ENCODE data around the gene OR6C1.
"Not testable (repeated sequence)": the region's sequence is repeated elsewhere in the genome, so short reads cannot be mapped to it uniquely, and the experiment has no call there.

OR6C1 gene

DNA sequence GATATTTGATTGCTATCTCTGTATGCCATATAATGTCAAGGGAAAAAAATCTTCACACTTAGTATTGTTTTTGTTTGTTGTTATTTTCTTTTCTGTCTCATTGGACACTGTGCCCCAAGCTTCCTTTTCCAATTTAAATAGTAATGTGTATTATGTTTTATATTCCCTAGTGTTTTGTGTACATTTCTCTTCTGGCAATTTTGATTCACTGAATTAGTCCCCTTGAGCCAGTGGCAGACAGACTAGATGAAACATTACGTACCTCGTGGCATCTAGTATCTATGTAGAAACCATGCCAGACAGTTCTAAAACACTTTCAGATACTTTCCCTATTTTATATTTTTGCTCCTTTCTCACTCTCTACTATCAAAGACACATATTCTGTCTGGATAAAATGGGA, at the start of gene OR6C1:
TSS of gene OR6C1 (plus strand) at position 301 of the 400 bp plus-strand sequence. CDS start 6,257 bp downstream, outside the sequence.
- H3K9ac ChIP-seq (ENCODE audit: low read length in 2 of 2) = no peak within 1 kb of the TSS
- no peak within 1 kb of the TSS for H3K4me3 ChIP-seq (ENCODE audit: low read length in 2 of 2)
- H3K4me1 ChIP-seq (ENCODE audit: control insufficient read depth, insufficient read depth, low read length) = no peaks in the 10 kb centered on the region
- no peak within 1 kb of the TSS for H3K27ac ChIP-seq (ENCODE audit: low read length)
- no peaks in the 10 kb centered on the region for H3K36me3 ChIP-seq (ENCODE audit: control insufficient read depth in 2 of 2, insufficient read depth in 2 of 2, low read length in 2 of 2)
- H3K9me3 ChIP-seq (ENCODE audit: control insufficient read depth in 2 of 2, low read length in 2 of 2) = no peaks in the 10 kb centered on the region
- H3K27me3 ChIP-seq (ENCODE audit: control insufficient read depth in 1 of 2, insufficient read depth in 2 of 2, low read length in 2 of 2) = no peaks in the 10 kb centered on the region

DNA sequence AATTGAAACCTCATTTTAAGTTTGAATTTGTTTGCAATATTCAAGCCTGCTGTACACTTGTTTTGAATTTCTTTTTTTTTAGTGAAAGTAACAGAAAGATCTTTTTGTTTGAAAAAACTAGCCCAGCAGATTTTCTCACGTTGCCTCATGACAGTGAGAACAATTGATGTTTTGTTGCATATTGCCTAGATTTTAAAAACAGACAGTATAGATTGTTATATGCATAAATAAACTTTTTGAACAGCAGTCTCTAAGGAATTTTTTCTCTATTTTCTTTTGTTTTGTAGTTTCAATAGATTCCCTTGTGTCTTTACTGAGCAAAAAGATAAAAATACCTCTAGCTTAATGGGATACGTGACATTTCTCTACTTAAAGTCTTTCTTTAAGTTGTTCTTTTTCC, 33.2 kb upstream of the OR6C1 start:
- no peak overlapping the region for H3K4me3 ChIP-seq (ENCODE audit: low read length in 2 of 2)

DNA sequence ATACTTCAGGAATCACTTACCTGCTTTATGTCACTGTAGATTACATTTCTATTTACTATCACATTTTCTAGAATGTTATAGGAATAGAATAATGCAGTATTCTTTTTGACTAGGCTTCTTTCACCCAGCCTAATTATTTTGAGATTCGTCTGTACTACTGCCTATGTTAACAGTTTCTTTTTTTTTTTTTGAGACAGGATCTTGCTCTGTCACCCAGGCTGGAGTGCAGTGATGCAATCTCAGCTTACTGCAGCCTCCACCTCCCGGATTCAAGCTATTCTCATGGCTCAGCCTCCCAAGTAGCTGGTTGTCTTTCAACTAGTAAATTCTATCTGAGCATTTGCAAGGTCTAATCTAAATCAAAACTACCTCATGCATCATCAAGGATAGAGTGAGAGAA, 24.1 kb upstream of the OR6C1 start:
- no peak overlapping the region for H3K27ac ChIP-seq (ENCODE audit: low read length)
- H3K9me3 ChIP-seq (ENCODE audit: control insufficient read depth in 2 of 2, low read length in 2 of 2) = no peaks in the 10 kb centered on the region
- H3K4me3 ChIP-seq (ENCODE audit: low read length in 2 of 2) = no peak overlapping the region
- no peaks in the 10 kb centered on the region for H3K27me3 ChIP-seq (ENCODE audit: control insufficient read depth in 1 of 2, insufficient read depth in 2 of 2, low read length in 2 of 2)
- H3K9ac ChIP-seq (ENCODE audit: low read length in 2 of 2) = no peak overlapping the region
- H3K4me1 ChIP-seq (ENCODE audit: control insufficient read depth, insufficient read depth, low read length) = no peaks in the 10 kb centered on the region
- H3K36me3 ChIP-seq (ENCODE audit: control insufficient read depth in 2 of 2, insufficient read depth in 2 of 2, low read length in 2 of 2) = no peaks in the 10 kb centered on the region

More for the DNA sequence above, 33.2 kb upstream of the OR6C1 start:
- no peaks in the 10 kb centered on the region for H3K36me3 ChIP-seq (ENCODE audit: control insufficient read depth in 2 of 2, insufficient read depth in 2 of 2, low read length in 2 of 2)
- no peaks in the 10 kb centered on the region for H3K4me1 ChIP-seq (ENCODE audit: control insufficient read depth, insufficient read depth, low read length)
- peaks cover 0 to 4% of the 10 kb centered on the region in 2 donors for H3K9me3 ChIP-seq (ENCODE audit: control insufficient read depth in 2 of 2, low read length in 2 of 2)
- H3K27me3 ChIP-seq (ENCODE audit: control insufficient read depth in 1 of 2, insufficient read depth in 2 of 2, low read length in 2 of 2) = no peaks in the 10 kb centered on the region
- no peak overlapping the region for H3K9ac ChIP-seq (ENCODE audit: low read length in 2 of 2)
- no peak overlapping the region for H3K27ac ChIP-seq (ENCODE audit: low read length)

DNA sequence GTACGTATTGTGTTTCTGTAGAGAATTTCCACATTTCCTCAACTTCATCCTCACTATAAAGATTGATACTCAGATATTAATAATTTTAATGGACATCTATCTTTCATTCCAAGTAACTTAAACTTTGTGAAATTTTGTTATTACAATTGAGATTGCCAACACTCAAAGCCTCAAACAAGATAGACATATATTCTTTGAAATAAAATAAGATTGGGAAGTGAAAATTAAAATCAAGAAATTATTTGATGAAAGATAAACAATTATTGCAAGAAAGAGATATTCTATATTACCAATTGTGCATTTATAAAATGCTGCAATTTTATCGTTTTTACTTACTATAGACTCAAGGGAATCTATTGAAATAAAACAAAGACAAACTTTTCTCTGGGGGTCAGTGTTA, 17.7 kb upstream of the OR6C1 start, which contains the start of gene OR6C6:
TSS of gene OR6C6 (minus strand) at position 101 of the 400 bp plus-strand sequence. CDS start 1,337 bp downstream, outside the sequence.
- no peak within 1 kb of the TSS for H3K9ac ChIP-seq (ENCODE audit: low read length in 2 of 2)
- no peaks in the 10 kb centered on the region for H3K4me1 ChIP-seq (ENCODE audit: control insufficient read depth, insufficient read depth, low read length)
- no peaks in the 10 kb centered on the region for H3K27me3 ChIP-seq (ENCODE audit: control insufficient read depth in 1 of 2, insufficient read depth in 2 of 2, low read length in 2 of 2)
- no peaks in the 10 kb centered on the region for H3K36me3 ChIP-seq (ENCODE audit: control insufficient read depth in 2 of 2, insufficient read depth in 2 of 2, low read length in 2 of 2)
- no peak within 1 kb of the TSS for H3K4me3 ChIP-seq (ENCODE audit: low read length in 2 of 2)
- H3K27ac ChIP-seq (ENCODE audit: low read length) = no peak within 1 kb of the TSS
- no peaks in the 10 kb centered on the region for H3K9me3 ChIP-seq (ENCODE audit: control insufficient read depth in 2 of 2, low read length in 2 of 2)

DNA sequence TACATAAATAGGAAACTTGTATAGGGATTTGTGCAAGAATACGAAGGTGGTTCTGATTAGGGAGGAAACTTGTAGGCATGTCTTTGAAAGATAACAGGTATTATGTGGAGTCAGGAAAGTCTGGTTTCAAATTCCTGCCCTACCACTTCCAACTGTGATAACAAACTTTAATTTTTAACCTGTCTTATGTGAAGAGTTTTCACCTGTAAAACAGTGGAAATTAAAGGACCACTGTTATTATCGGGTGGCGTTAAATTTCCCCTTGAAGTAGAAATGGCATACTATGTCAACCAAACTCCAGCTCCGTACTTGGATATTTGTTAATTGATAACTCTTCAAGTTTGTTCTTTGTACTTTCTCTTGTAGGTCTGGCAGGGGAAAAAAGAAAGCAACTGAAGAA, 6.1 kb downstream of the OR6C1 start:
- H3K27me3 ChIP-seq (ENCODE audit: control insufficient read depth in 1 of 2, insufficient read depth in 2 of 2, low read length in 2 of 2) = no peaks in the 10 kb centered on the region
- H3K9me3 ChIP-seq (ENCODE audit: control insufficient read depth in 2 of 2, low read length in 2 of 2) = no peaks in the 10 kb centered on the region
- no peak overlapping the region for H3K9ac ChIP-seq (ENCODE audit: low read length in 2 of 2)
- no peak overlapping the region for H3K27ac ChIP-seq (ENCODE audit: low read length)
- H3K4me1 ChIP-seq (ENCODE audit: control insufficient read depth, insufficient read depth, low read length) = no peaks in the 10 kb centered on the region
- no peak overlapping the region for H3K4me3 ChIP-seq (ENCODE audit: low read length in 2 of 2)
- H3K36me3 ChIP-seq (ENCODE audit: control insufficient read depth in 2 of 2, insufficient read depth in 2 of 2, low read length in 2 of 2) = no peaks in the 10 kb centered on the region

DNA sequence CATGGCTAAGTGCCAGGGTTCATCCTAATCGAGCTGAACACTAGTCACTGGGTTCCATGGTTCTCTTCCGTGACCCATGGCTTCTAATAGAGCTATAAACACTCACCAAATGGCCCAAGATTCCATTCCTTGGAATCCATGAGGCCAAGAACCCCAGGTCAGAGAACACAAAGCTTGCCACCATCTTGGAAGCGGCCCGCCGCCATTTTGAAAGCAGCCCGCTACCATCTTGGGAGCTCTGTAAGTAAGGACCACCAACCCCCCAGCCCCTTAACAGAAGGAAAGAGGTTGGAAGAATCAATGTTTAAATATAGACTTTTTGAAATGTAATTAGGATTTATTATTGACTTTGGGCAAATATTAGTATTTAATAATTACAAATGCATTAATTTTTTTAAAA, 11.7 kb downstream of the OR6C1 start:
- H3K4me1 ChIP-seq (ENCODE audit: control insufficient read depth, insufficient read depth, low read length); H3K27me3 ChIP-seq (ENCODE audit: control insufficient read depth in 1 of 2, insufficient read depth in 2 of 2, low read length in 2 of 2); H3K27ac ChIP-seq (ENCODE audit: low read length); H3K36me3 ChIP-seq (ENCODE audit: control insufficient read depth in 2 of 2, insufficient read depth in 2 of 2, low read length in 2 of 2); H3K9ac ChIP-seq (ENCODE audit: low read length in 2 of 2); H3K9me3 ChIP-seq (ENCODE audit: control insufficient read depth in 2 of 2, low read length in 2 of 2); H3K4me3 ChIP-seq (ENCODE audit: low read length in 2 of 2): not testable (repeated sequence)

DNA sequence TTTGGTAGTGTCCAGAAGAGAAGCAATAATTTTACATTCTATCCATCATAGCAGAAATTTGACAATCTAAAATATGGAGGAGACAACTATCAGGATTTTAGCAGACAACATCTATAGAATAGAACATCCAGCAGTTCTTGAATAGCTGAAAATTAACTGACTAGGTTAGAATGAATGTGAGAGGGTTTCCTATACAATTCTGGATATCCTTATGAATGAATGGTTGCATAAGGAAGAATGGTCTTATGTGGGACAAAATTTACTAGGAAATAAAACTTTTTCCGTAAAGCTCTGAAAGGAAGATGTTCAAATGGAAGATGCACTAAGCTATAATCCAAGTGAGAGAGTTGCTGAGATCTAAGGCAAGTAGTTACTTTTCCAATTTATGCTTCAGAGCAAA, 16.3 kb downstream of the OR6C1 start, which contains the start of gene OR6C3:
TSS of gene OR6C3 (plus strand) at position 301 of the 400 bp plus-strand sequence. CDS start 955 bp downstream, outside the sequence.
- H3K9ac ChIP-seq (ENCODE audit: low read length in 2 of 2) = no peak within 1 kb of the TSS
- H3K27me3 ChIP-seq (ENCODE audit: control insufficient read depth in 1 of 2, insufficient read depth in 2 of 2, low read length in 2 of 2) = no peaks in the 10 kb centered on the region
- no peaks in the 10 kb centered on the region for H3K36me3 ChIP-seq (ENCODE audit: control insufficient read depth in 2 of 2, insufficient read depth in 2 of 2, low read length in 2 of 2)
- H3K4me3 ChIP-seq (ENCODE audit: low read length in 2 of 2) = no peak within 1 kb of the TSS
- H3K27ac ChIP-seq (ENCODE audit: low read length) = no peak within 1 kb of the TSS
- no peaks in the 10 kb centered on the region for H3K9me3 ChIP-seq (ENCODE audit: control insufficient read depth in 2 of 2, low read length in 2 of 2)
- H3K4me1 ChIP-seq (ENCODE audit: control insufficient read depth, insufficient read depth, low read length) = no peaks in the 10 kb centered on the region

DNA sequence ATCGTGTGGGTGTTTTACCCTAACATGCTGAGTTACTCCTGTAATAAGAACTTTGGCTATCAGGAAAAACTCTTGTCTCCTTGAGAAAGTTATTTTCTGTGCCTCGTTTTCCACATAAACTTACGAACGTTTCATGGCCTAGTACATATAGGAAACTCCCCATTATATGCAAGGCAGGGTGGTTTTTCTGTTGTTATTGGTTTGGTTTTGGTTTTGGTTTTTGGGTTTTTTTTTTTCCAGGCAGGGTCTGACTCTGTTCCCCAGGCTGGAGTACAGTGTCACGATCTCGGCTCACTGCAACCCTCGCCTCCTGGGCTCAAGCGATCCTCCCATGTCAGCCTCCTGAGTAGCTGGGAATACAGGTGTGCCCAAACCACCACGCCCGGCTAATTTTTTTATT, 21.9 kb downstream of the OR6C1 start:
- Histone ChIP-seq H3K4me3 (ENCODE audit: low read length in 2 of 2) (no peak overlapping the region), H3K9me3 (ENCODE audit: control insufficient read depth in 2 of 2, low read length in 2 of 2) (no peaks in the 10 kb centered on the region), H3K36me3 (ENCODE audit: control insufficient read depth in 2 of 2, insufficient read depth in 2 of 2, low read length in 2 of 2) (no peaks in the 10 kb centered on the region), H3K9ac (ENCODE audit: low read length in 2 of 2) (no peak overlapping the region), H3K4me1 (ENCODE audit: control insufficient read depth, insufficient read depth, low read length) (no peaks in the 10 kb centered on the region), H3K27me3 (ENCODE audit: control insufficient read depth in 1 of 2, insufficient read depth in 2 of 2, low read length in 2 of 2) (no peaks in the 10 kb centered on the region), H3K27ac (ENCODE audit: low read length) (no peak overlapping the region)

DNA sequence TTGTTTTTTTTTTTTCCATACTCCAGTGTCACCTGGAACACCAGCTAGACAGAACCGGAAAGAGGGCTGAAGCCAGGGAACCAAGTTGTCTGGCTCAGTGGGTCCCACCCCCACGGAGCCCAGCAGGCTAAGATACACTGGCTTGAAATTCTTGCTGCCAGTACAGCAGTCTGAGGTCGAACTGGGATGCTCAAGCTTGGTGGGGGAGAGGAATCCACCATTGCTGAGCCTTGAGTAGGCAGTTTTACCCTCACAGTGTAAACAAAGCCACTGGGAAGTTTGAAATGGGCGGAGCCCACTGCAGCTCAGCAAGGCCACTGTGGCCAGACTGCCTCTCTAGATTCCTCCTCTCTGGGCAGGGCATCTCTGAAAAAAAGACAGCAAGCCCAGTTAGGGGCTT, 41.2 kb downstream of the OR6C1 start:
- H3K9ac ChIP-seq (ENCODE audit: low read length in 2 of 2); H3K36me3 ChIP-seq (ENCODE audit: control insufficient read depth in 2 of 2, insufficient read depth in 2 of 2, low read length in 2 of 2); H3K4me3 ChIP-seq (ENCODE audit: low read length in 2 of 2); H3K27ac ChIP-seq (ENCODE audit: low read length); H3K4me1 ChIP-seq (ENCODE audit: control insufficient read depth, insufficient read depth, low read length); H3K9me3 ChIP-seq (ENCODE audit: control insufficient read depth in 2 of 2, low read length in 2 of 2); H3K27me3 ChIP-seq (ENCODE audit: control insufficient read depth in 1 of 2, insufficient read depth in 2 of 2, low read length in 2 of 2): not testable (repeated sequence)

DNA sequence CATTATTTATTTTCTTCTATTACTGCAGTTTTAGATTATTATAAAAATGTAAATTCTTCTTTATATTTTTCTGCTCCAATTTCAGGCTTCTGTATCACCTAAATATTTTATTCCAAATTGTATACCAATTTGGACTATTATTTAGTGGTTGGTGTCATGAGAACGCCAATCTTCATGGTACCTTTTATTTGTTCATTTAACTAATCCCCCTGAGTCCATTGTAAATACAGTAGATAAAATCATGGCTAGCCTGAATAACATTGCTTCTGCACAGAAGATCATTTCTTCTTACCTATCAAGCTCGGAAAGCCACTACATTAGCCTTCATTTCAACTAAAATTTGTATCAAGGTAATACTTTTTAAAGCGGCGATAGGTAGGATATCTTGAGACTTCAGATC, 48.5 kb downstream of the OR6C1 start, which contains the start of gene OR6C75:
TSS of gene OR6C75 (plus strand) at position 301 of the 400 bp plus-strand sequence. CDS start 2,136 bp downstream, outside the sequence.
- H3K27ac ChIP-seq (ENCODE audit: low read length) = no peak within 1 kb of the TSS
- H3K27me3 ChIP-seq (ENCODE audit: control insufficient read depth in 1 of 2, insufficient read depth in 2 of 2, low read length in 2 of 2) = no peaks in the 10 kb centered on the region
- no peaks in the 10 kb centered on the region for H3K36me3 ChIP-seq (ENCODE audit: control insufficient read depth in 2 of 2, insufficient read depth in 2 of 2, low read length in 2 of 2)
- no peaks in the 10 kb centered on the region for H3K9me3 ChIP-seq (ENCODE audit: control insufficient read depth in 2 of 2, low read length in 2 of 2)
- no peak within 1 kb of the TSS for H3K9ac ChIP-seq (ENCODE audit: low read length in 2 of 2)
- H3K4me1 ChIP-seq (ENCODE audit: control insufficient read depth, insufficient read depth, low read length) = no peaks in the 10 kb centered on the region
- no peak within 1 kb of the TSS for H3K4me3 ChIP-seq (ENCODE audit: low read length in 2 of 2)

DNA sequence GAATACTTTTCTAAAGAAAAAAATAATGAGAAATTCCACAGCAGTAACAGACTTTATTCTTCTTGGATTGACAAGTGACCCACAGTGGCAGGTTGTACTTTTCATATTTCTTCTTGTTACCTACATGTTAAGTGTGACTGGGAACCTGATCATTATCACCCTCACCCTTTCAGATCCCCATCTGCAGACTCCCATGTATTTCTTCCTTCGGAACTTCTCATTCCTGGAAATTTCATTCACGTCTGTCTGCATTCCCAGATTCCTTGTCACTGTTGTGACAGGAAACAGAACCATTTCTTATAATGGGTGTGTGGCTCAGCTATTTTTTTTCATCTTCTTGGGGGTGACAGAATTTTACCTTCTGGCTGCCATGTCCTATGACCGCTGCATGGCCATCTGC, 50.9 kb downstream of the OR6C1 start:
- Histone ChIP-seq H3K4me1 (ENCODE audit: control insufficient read depth, insufficient read depth, low read length) (no peaks in the 10 kb centered on the region), H3K27me3 (ENCODE audit: control insufficient read depth in 1 of 2, insufficient read depth in 2 of 2, low read length in 2 of 2) (no peaks in the 10 kb centered on the region)

More for the DNA sequence above, 50.9 kb downstream of the OR6C1 start:
- Histone ChIP-seq H3K36me3 (ENCODE audit: control insufficient read depth in 2 of 2, insufficient read depth in 2 of 2, low read length in 2 of 2) (no peaks in the 10 kb centered on the region), H3K27ac (ENCODE audit: low read length) (no peak overlapping the region), H3K4me3 (ENCODE audit: low read length in 2 of 2) (no peak overlapping the region), H3K9ac (ENCODE audit: low read length in 2 of 2) (no peak overlapping the region), H3K9me3 (ENCODE audit: control insufficient read depth in 2 of 2, low read length in 2 of 2) (no peaks in the 10 kb centered on the region)
